Spleen (tissue), 3 donors: Measurements from ENCODE around the gene MICAL2.

Source experiments
- POLR2A ChIP-seq, 3 donors: fragments of 450-650 bp; IDR thresholded peaks; one replicate each; pipeline ENCODE4 v1.5.1; 2017; ENCODE audit warnings: antibody characterized with exemption in 3 of 3, mild to moderate bottlenecking in 1 of 3
- POLR2AphosphoS5 ChIP-seq, 3 donors: sonication (generic); formaldehyde crosslinking; IDR thresholded peaks; one replicate each; pipeline ENCODE4 v1.5.1; 2017; ENCODE audit warnings: antibody characterized with exemption in 3 of 3

DNA sequence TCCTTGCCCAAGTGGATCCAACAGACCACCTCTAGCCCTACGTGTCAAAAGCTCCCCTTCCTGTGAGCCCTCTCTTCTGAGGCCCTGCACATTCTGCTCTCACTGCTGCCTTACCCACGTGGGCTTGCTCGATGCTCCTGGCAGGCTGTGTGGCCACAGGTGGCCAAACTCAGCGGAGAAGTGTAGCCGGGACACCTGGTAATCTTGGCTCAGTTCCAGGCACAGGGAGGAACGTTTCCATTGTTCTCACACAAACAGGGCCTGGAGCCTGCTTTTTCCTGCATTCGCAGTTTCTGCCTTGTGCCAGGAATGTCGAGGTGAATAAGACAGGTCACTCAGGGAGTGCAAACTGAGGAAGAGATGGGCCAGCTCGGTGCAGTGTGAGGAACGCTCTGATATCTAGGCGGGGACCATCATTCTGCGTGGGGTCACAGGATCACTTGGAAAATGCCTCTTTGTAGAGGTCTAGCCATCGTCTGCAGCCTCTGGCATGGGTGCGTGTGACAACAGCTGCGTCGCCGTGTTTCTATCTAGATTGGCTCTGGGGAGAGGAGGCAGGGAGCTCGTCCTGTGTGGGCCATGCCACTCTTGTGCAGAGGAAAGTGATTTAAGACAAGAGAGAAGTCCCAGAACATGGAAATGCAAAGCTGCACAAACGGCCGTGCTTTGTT, 139.3 kb downstream of the MICAL2 start:
- no peak for TF ChIP-seq POLR2AphosphoS5 (IDR thresholded peaks at IDR 0.05)
- TF ChIP-seq POLR2A (IDR thresholded peaks at IDR 0.05), result no peak
